Measurements from ENCODE around the gene INS. TPM values are rescaled to one million over a fixed set of nuclear protein-coding genes. Genes with fewer than 3 reads are reported as not detected.

INS gene
- total and polyA plus RNA-seq, 2 of the 13 experiments (the other 11 are each of a cell fraction or from before 2014, with no cell fraction given) = not detected

GRCh38 chr11:2135648-2136201 lies 25.3 kb downstream of the INS start (continued):
- TF ChIP-seq CHD4 (IDR thresholded peaks at IDR 0.05; ENCODE audit: borderline replicate concordance, low read length) (no peak), TOE1 (CRISPR knock-in tag; IDR thresholded peaks at IDR 0.05) (0 out of 2 replicates have a peak, but pooled peaks have one; percentile 13), NR2F6 (IDR thresholded peaks at IDR 0.05) (no peak), NR2F6 (CRISPR knock-in tag; IDR thresholded peaks at IDR 0.05) (no peak), DNMT1 (CRISPR knock-in tag; IDR thresholded peaks at IDR 0.05) (no peak), NKX3-1 (CRISPR knock-in tag; IDR thresholded peaks at IDR 0.05) (0 out of 2 replicates have a peak, but pooled peaks have one; percentile 65), SALL1 (CRISPR knock-in tag; IDR thresholded peaks at IDR 0.05) (no peak), ZFP36L1 (CRISPR knock-in tag; IDR thresholded peaks at IDR 0.05) (no peak; the same call in 1 of the 2 replicates), E2F5 (CRISPR knock-in tag; conservative IDR thresholded peaks at IDR 0.05) (0 out of 2 replicates have a peak, but pooled peaks have one; percentile 33), BCL6 (CRISPR knock-in tag; IDR thresholded peaks at IDR 0.05) (no peak), KDM6A (CRISPR knock-in tag; IDR thresholded peaks at IDR 0.05; ENCODE audit: low read depth) (no peak), MYNN (CRISPR knock-in tag; IDR thresholded peaks at IDR 0.05; ENCODE audit: low read depth) (no peak), HNRNPH1 (optimal IDR thresholded peaks at IDR 0.05; ENCODE audit: low read depth, low read length) (no peak), RBFOX2 (IDR thresholded peaks at IDR 0.05; ENCODE audit: low read depth, low read length) (peak; percentile 83), RARA (CRISPR knock-in tag; IDR thresholded peaks at IDR 0.05) (peak; percentile 26; the same call in 1 of the 2 replicates), RCOR2 (CRISPR knock-in tag; IDR thresholded peaks at IDR 0.05) (no peak), GFI1 (CRISPR knock-in tag; IDR thresholded peaks at IDR 0.05; ENCODE audit: borderline replicate concordance) (no peak), HMGA1 (CRISPR knock-in tag; conservative IDR thresholded peaks at IDR 0.05) (no peak), RFX5 (IDR thresholded peaks at IDR 0.05; ENCODE audit: low read depth, low read length) (no peak), ZNF850 (CRISPR knock-in tag; conservative IDR thresholded peaks at IDR 0.05) (0 out of 2 replicates have a peak, but pooled peaks have one; percentile 17), FOXJ3 (CRISPR knock-in tag; IDR thresholded peaks at IDR 0.05; ENCODE audit: borderline replicate concordance) (no peak), WIZ (CRISPR knock-in tag; IDR thresholded peaks at IDR 0.05) (no peak), ZBTB3 (CRISPR knock-in tag; IDR thresholded peaks at IDR 0.05; ENCODE audit: borderline replicate concordance, low read depth) (no peak), ZNF562 (CRISPR knock-in tag; IDR thresholded peaks at IDR 0.05; ENCODE audit: borderline replicate concordance) (no peak), SRY (CRISPR knock-in tag; IDR thresholded peaks at IDR 0.05) (peak; percentile 47; the same call in 1 of the 2 replicates), SOX5 (CRISPR knock-in tag; IDR thresholded peaks at IDR 0.05; ENCODE audit: borderline replicate concordance) (no peak), RXRA (CRISPR knock-in tag; IDR thresholded peaks at IDR 0.05) (no peak), NR1H2 (CRISPR knock-in tag; IDR thresholded peaks at IDR 0.05; ENCODE audit: borderline replicate concordance, low read depth) (no peak), ZNF790 (CRISPR knock-in tag; IDR thresholded peaks at IDR 0.05; ENCODE audit: borderline replicate concordance) (peak; percentile 34; the same call in 1 of the 2 replicates)
- TF ChIP-seq, protein P1, sequence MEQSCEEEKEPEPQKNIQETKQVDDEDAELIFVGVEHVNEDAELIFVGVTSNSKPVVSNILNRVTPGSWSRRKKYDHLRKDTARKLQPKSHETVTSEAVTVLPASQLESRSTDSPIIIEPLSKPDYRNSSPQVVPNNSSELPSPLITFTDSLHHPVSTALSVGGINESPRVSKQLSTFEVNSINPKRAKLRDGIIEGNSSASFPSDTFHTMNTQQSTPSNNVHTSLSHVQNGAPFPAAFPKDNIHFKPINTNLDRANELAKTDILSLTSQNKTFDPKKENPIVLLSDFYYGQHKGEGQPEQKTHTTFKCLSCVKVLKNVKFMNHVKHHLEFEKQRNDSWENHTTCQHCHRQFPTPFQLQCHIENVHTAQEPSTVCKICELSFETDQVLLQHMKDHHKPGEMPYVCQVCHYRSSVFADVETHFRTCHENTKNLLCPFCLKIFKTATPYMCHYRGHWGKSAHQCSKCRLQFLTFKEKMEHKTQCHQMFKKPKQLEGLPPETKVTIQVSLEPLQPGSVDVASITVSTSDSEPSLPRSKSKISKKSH (CRISPR knock-in tag; IDR thresholded peaks at IDR 0.05; ENCODE audit: borderline replicate concordance) = peak; percentile 52; the same call in 1 of the 2 replicates
- TF ChIP-seq, protein P2, sequence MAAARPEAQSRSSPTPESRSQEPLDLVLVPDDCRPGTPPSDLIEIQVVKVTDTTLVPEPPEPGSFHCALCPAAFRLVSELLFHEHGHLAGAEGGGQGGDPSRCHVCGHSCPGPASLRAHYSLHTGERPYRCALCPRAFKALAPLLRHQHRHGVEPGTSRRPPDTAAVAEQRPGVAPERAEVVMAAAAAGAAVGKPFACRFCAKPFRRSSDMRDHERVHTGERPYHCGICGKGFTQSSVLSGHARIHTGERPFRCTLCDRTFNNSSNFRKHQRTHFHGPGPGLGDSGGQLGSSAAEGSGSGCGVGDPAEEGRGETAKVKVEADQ (CRISPR knock-in tag; IDR thresholded peaks at IDR 0.05; ENCODE audit: borderline replicate concordance) = no peak

Data from HepG2 (cell line).